ENCODE data around the gene TVP23C.

TVP23C gene

GRCh38 chr17:15465045-15465701 lies 98.1 kb downstream of the TVP23C start:
- no peak for DNase-seq (ENCODE audit: low spot score)

GRCh38 chr17:15464231-15464985 lies 98.9 kb downstream of the TVP23C start:
- no peak for DNase-seq (ENCODE audit: low spot score)

GRCh38 chr17:15462976-15463772 lies 100.1 kb downstream of the TVP23C start:
- DNase-seq (ENCODE audit: low spot score): no peak

- DNase-seq (ENCODE audit: low spot score): no peak
These were observed 105.6 kb downstream of the TVP23C start for GRCh38 chr17:15457723-15458094.

GRCh38 chr17:15456972-15457722 lies 106.1 kb downstream of the TVP23C start:
- DNase-seq (ENCODE audit: low spot score): peak; percentile 63

- no peak for DNase-seq (ENCODE audit: low spot score)
These were observed 106.8 kb downstream of the TVP23C start for GRCh38 chr17:15456496-15456895.

- DNase-seq (ENCODE audit: low spot score): no peak
These were observed 108.9 kb downstream of the TVP23C start for GRCh38 chr17:15454346-15454745.

GRCh38 chr17:15453782-15454181 lies 109.5 kb downstream of the TVP23C start:
- DNase-seq (ENCODE audit: low spot score): peak; percentile 38

- DNase-seq (ENCODE audit: low spot score): peak; percentile 67
These were observed 110.0 kb downstream of the TVP23C start for GRCh38 chr17:15453246-15453645.

- DNase-seq (ENCODE audit: low spot score): no peak
These were observed 110.5 kb downstream of the TVP23C start for GRCh38 chr17:15452746-15453145.
